ENCODE results near the gene TRRAP. TPM values are rescaled to one million over a fixed set of nuclear protein-coding genes. Genes with fewer than 3 reads are reported as not detected.

TRRAP gene
- total and polyA plus RNA-seq, 8 donors: 4.3 to 38.0 (median 15.7) TPM

- intact Hi-C loops (cut with DNase I; ENCODE audit: low total_unique reads): no loop called here
- WGBS, 5 donors: 91 to 93% (median 92%) methylated on average over 11 of the region's 11 CpGs
- no peak for TF ChIP-seq EP300 (IDR thresholded peaks at IDR 0.05)
- no peak for TF ChIP-seq POLR2A (IDR thresholded peaks at IDR 0.05)
- no peak for TF ChIP-seq CTCF (IDR thresholded peaks at IDR 0.05)
- no peak for TF ChIP-seq POLR2AphosphoS5 (IDR thresholded peaks at IDR 0.05)
- Histone ChIP-seq H3K27ac (no peak overlapping the region), H3K27me3 (no peaks in the 10 kb centered on the region), H3K4me3 (no peak overlapping the region), H3K4me1 (no peaks in the 10 kb centered on the region), H3K36me3 (peaks cover 77 to 100% (median 100%) of the 10 kb centered on the region in 4 donors), H3K9me3 (peaks cover 0 to 3% (median 0%) of the 10 kb centered on the region in 4 donors)
- DNase-seq: no peak
Observed at GRCh38 chr7:98984126-98984525, 105.8 kb downstream of the TRRAP start.

- Histone ChIP-seq H3K4me1 (no peaks in the 10 kb centered on the region), H3K27ac (no peak overlapping the region), H3K36me3 (peaks cover 77 to 100% (median 100%) of the 10 kb centered on the region in 4 donors), H3K9me3 (peaks cover 0 to 3% (median 0%) of the 10 kb centered on the region in 4 donors), H3K27me3 (no peaks in the 10 kb centered on the region), H3K4me3 (no peak overlapping the region)
- no peak for DNase-seq
- intact Hi-C loops (cut with DNase I; ENCODE audit: low total_unique reads): no loop called here
- WGBS, 5 donors: 57 to 82% (median 72%) methylated on average over 4 of the region's 4 CpGs
- TF ChIP-seq POLR2AphosphoS5 (IDR thresholded peaks at IDR 0.05) (no peak), POLR2A (IDR thresholded peaks at IDR 0.05) (no peak), CTCF (IDR thresholded peaks at IDR 0.05) (no peak), EP300 (IDR thresholded peaks at IDR 0.05) (no peak)
Observed at GRCh38 chr7:98985406-98985805, 107.1 kb downstream of the TRRAP start.

GRCh38 chr7:98985945-98986344, 107.6 kb downstream of the TRRAP start:
- intact Hi-C loops (cut with DNase I; ENCODE audit: low total_unique reads): no loop called here
- no peak for DNase-seq

GRCh38 chr7:98988641-98989040, 110.3 kb downstream of the TRRAP start:
- peaks cover 77 to 100% (median 100%) of the 10 kb centered on the region in 4 donors for H3K36me3 ChIP-seq
- TF ChIP-seq POLR2A (IDR thresholded peaks at IDR 0.05) (no peak), CTCF (IDR thresholded peaks at IDR 0.05) (no peak), POLR2AphosphoS5 (IDR thresholded peaks at IDR 0.05) (no peak), EP300 (IDR thresholded peaks at IDR 0.05) (no peak)
- H3K9me3 ChIP-seq: peaks cover 0 to 3% (median 0%) of the 10 kb centered on the region in 4 donors
- H3K27ac ChIP-seq: no peak overlapping the region
- DNase-seq: no peak
- intact Hi-C loops (cut with DNase I; ENCODE audit: low total_unique reads): no loop called here
- no peak overlapping the region for H3K4me3 ChIP-seq
- WGBS, 5 donors: 92 to 96% (median 95%) methylated on average over 15 of the region's 15 CpGs
- no peaks in the 10 kb centered on the region for H3K27me3 ChIP-seq
- no peaks in the 10 kb centered on the region for H3K4me1 ChIP-seq

More at GRCh38 chr7:98985945-98986344, 107.6 kb downstream of the TRRAP start:
- no peaks in the 10 kb centered on the region for H3K27me3 ChIP-seq
- TF ChIP-seq POLR2AphosphoS5 (IDR thresholded peaks at IDR 0.05) (no peak), CTCF (IDR thresholded peaks at IDR 0.05) (no peak), EP300 (IDR thresholded peaks at IDR 0.05) (no peak), POLR2A (IDR thresholded peaks at IDR 0.05) (no peak)
- peaks cover 79 to 100% (median 100%) of the 10 kb centered on the region in 4 donors for H3K36me3 ChIP-seq
- peaks cover 0 to 3% (median 0%) of the 10 kb centered on the region in 4 donors for H3K9me3 ChIP-seq
- H3K4me1 ChIP-seq: no peaks in the 10 kb centered on the region
- no peak overlapping the region for H3K27ac ChIP-seq
- no peak overlapping the region for H3K4me3 ChIP-seq
